ENCODE results near the gene DENND1A.
"Not testable (repeated sequence)": the region's sequence is repeated elsewhere in the genome, so short reads cannot be mapped to it uniquely, and the experiment has no call there.

The DENND1A gene

DNA sequence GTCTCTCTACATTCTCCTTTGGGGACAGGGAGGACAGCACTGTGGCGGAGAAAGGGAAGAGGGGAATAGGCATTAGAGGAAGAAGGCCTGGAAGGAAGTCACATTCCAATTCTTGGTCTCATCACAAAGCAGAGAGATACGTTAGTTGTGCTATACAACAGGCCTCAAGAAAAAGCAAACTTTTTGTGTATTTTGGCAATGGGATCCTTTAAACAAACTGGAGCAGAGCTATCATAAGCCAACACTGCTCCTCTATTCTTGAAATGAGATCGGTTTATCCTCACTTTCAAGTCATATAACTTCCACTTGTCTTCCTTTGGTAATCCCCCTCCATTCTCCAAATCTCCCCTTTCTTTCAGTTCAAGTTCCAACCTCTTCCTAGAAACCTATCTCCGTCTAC is 6.5 kb downstream of the DENND1A start:
- DNase-seq (ENCODE audit: low read depth in 2 of 3, low spot score in 2 of 3) = no peak

- DNase-seq (ENCODE audit: low read depth in 2 of 3, low spot score in 2 of 3) = no peak
These were observed 7.0 kb downstream of the DENND1A start for GRCh38 chr9:123922911-123923310.

DNA sequence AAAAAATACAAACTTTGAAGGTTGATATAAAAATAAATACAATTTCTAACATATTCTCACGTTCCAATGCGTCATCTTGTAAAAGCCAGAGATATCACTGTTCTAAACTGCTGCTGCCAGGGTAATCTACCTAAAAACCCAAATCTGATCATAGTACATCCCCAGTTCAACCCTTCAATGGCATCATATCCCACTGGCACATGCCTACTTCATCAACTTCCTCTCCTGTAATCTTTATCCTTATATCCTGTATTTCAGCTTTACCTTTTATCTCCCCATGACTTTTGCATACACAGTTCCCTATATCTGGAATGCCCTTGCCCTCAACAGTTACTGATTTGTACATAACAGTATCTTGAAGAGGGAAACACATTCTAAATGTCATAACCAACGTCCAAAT is 7.5 kb downstream of the DENND1A start:
- DNase-seq (ENCODE audit: low read depth in 2 of 3, low spot score in 2 of 3) = no peak

GRCh38 chr9:123914517-123915196 is 15.3 kb downstream of the DENND1A start:
- DNase-seq (ENCODE audit: low read depth in 2 of 3, low spot score in 2 of 3) = no peak

GRCh38 chr9:123912167-123912897 is 17.6 kb downstream of the DENND1A start:
- no peak for DNase-seq (ENCODE audit: low read depth in 2 of 3, low spot score in 2 of 3)

- no peak for DNase-seq (ENCODE audit: low read depth in 2 of 3, low spot score in 2 of 3)
These were observed 18.9 kb downstream of the DENND1A start for GRCh38 chr9:123911024-123911423.

- DNase-seq (ENCODE audit: low read depth in 2 of 3, low spot score in 2 of 3) = not testable (repeated sequence)
These were observed 20.7 kb downstream of the DENND1A start for GRCh38 chr9:123909192-123909591.

GRCh38 chr9:123903550-123903949 is 26.4 kb downstream of the DENND1A start:
- not testable (repeated sequence) for DNase-seq (ENCODE audit: low read depth in 2 of 3, low spot score in 2 of 3)

DNA sequence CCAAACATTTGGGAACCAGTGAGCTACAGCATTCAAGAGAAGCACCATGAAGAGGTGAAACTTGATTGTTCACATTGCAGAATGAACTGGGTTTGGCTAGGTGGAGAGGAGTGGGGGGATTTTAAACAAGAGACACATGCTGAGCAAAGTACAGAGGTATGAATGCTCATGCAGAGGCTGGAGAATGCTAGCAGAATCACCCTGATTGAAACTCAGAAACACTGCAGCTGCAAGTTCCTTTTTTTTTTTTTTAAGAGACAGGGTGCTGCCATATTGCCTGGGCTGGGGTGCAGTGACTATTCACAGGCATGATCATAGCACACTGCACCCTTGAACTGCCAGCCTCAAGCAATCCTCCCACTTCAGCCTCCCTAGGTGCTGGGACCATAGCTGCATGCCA is 35.1 kb downstream of the DENND1A start:
- no peak for DNase-seq (ENCODE audit: low read depth in 2 of 3, low spot score in 2 of 3)

- no peak for DNase-seq (ENCODE audit: low read depth in 2 of 3, low spot score in 2 of 3)
These were observed 36.0 kb downstream of the DENND1A start for GRCh38 chr9:123893831-123894460.

GRCh38 chr9:123893115-123893514 is 36.8 kb downstream of the DENND1A start:
- no peak for DNase-seq (ENCODE audit: low read depth in 2 of 3, low spot score in 2 of 3)

- DNase-seq (ENCODE audit: low read depth in 2 of 3, low spot score in 2 of 3) = no peak
These were observed 42.1 kb downstream of the DENND1A start for GRCh38 chr9:123887837-123888236.

DNA sequence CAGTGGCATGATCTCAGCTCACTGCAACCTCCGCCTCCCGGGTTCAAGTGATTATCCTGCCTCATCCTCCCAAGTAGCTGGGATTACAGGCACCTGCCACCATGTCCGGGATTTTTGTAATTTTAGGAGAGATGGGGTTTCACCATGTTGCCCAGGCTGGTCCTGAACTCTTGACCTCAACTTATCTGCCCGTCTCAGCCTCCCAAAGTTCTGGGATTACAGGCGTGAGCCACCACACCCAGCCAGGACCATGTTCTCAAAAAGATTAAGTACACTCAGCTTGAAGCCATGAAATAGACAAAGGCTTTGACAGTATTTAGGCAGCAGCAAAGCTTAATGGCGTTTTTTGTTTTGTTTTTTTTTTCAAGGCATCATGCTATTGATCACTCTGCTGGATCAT is 44.1 kb downstream of the DENND1A start:
- DNase-seq (ENCODE audit: low read depth in 2 of 3, low spot score in 2 of 3) = not testable (repeated sequence)

DNA sequence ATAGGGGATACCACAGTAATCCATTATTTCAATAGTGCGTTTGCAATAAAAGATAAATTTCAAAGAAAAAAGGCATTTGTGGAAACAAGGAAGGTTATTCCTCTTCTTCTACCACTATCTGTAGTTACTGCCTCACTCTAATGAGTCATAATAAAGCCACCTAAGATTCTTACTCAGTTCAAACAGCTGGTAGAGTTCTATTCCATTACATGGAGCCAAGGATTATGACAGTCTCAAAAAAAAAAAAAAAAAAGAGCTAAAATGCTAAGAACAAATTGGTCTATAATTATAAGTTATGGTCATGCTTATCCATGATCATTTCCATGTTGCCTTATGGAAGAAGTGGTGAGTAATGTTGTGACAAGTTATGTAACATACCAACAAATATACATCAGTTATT is 46.3 kb downstream of the DENND1A start:
- DNase-seq (ENCODE audit: low read depth in 2 of 3, low spot score in 2 of 3) = no peak

GRCh38 chr9:123881604-123882003 is 48.3 kb downstream of the DENND1A start:
- DNase-seq (ENCODE audit: low read depth in 2 of 3, low spot score in 2 of 3) = no peak

- DNase-seq (ENCODE audit: low read depth in 2 of 3, low spot score in 2 of 3) = no peak
These were observed 49.5 kb downstream of the DENND1A start for GRCh38 chr9:123880420-123880819.

GRCh38 chr9:123876750-123877149 is 53.2 kb downstream of the DENND1A start:
- DNase-seq (ENCODE audit: low read depth in 2 of 3, low spot score in 2 of 3) = no peak

GRCh38 chr9:123872710-123873109 is 57.2 kb downstream of the DENND1A start:
- DNase-seq (ENCODE audit: low read depth in 2 of 3, low spot score in 2 of 3) = no peak

GRCh38 chr9:123871781-123872180 is 58.1 kb downstream of the DENND1A start:
- no peak for DNase-seq (ENCODE audit: low read depth in 2 of 3, low spot score in 2 of 3)

DNA sequence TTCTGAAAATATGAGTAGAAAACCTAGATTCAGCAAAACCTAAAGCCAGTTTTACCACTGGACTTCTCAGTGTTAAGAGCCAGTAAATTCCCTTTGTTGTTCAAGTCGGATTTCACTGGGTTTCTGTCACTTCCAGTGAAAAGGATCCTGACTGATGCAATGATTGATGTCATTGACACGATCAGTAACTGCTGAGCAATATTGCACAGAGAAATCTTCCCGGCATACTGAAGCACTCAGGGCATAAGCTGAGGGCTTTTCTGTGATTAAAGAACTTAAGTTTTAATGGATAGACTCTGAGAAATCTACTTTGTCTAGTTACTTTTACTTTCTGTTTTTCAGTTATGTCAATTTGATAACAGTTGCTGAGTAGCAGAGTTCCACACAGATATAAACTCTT is 61.9 kb downstream of the DENND1A start:
- DNase-seq (ENCODE audit: low read depth in 2 of 3, low spot score in 2 of 3) = no peak

DNA sequence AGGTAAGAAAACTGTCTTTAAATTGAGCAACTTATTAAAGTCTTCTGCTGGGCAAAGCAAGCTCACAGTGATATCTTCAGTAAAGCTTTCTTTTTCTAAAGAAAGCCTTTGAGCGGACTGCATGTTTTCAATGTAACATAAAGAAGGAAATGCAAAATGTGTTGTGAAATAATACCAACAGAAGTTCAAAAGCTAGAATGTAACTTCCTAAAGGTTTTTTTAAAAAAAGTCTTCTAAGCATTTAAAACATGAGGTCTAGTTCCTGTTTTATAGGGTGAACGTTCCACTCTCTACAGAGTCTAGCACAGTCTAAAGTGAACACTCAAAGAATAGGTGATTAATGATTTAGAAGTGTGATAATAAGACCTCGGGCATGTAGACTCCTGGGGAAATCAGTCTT is 62.9 kb downstream of the DENND1A start:
- no peak for DNase-seq (ENCODE audit: low read depth in 2 of 3, low spot score in 2 of 3)

DNA sequence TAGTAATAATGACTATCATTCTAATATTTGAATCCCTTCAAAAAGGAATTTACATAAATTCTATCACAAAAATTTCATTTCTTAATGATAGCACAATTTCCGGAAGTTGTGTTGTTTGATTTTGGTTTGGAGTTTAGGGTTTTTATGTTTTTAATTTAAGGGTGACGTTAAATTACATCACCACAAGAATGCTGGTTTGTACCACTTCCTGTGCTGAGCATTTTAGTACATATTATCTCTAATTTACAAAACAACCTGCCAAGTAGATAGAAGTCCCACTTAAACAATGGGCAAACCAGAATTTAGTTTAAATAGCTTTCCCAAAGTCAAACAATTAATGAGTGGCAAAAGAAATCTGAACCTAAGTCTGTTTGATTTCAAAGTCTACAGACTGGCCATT is 63.4 kb downstream of the DENND1A start:
- no peak for DNase-seq (ENCODE audit: low read depth in 2 of 3, low spot score in 2 of 3)
